ENCODE results near the gene FKTN.
"Not testable (repeated sequence)": the region's sequence is repeated elsewhere in the genome, so short reads cannot be mapped to it uniquely, and the experiment has no call there.

Gene FKTN

GRCh38 chr9:105557804-105558610 lies at the start of gene FKTN:
Gene FKTN, plus strand, starts transcription at chr9:105558131. Its CDS starts 16,902 bp downstream, at chr9:105575033.
- TF ChIP-seq ZFX (IDR thresholded peaks at IDR 0.05): no peak
- TF ChIP-seq, protein P1, sequence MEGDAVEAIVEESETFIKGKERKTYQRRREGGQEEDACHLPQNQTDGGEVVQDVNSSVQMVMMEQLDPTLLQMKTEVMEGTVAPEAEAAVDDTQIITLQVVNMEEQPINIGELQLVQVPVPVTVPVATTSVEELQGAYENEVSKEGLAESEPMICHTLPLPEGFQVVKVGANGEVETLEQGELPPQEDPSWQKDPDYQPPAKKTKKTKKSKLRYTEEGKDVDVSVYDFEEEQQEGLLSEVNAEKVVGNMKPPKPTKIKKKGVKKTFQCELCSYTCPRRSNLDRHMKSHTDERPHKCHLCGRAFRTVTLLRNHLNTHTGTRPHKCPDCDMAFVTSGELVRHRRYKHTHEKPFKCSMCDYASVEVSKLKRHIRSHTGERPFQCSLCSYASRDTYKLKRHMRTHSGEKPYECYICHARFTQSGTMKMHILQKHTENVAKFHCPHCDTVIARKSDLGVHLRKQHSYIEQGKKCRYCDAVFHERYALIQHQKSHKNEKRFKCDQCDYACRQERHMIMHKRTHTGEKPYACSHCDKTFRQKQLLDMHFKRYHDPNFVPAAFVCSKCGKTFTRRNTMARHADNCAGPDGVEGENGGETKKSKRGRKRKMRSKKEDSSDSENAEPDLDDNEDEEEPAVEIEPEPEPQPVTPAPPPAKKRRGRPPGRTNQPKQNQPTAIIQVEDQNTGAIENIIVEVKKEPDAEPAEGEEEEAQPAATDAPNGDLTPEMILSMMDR (conservative IDR thresholded peaks at IDR 0.05): no peak
- H3K27ac ChIP-seq: peak within 1 kb of the TSS; percentile 62

GRCh38 chr9:105508530-105508929 lies 49.4 kb upstream of the FKTN start:
- no peak overlapping the region for H3K27ac ChIP-seq
- TF ChIP-seq, protein P1 (conservative IDR thresholded peaks at IDR 0.05): no peak
- TF ChIP-seq ZFX (IDR thresholded peaks at IDR 0.05): no peak

- H3K27ac ChIP-seq: no peak overlapping the region
- TF ChIP-seq ZFX (IDR thresholded peaks at IDR 0.05): no peak
- TF ChIP-seq, protein P1 (conservative IDR thresholded peaks at IDR 0.05): no peak
Measured at GRCh38 chr9:105510024-105510423, 47.9 kb upstream of the FKTN start.

DNA sequence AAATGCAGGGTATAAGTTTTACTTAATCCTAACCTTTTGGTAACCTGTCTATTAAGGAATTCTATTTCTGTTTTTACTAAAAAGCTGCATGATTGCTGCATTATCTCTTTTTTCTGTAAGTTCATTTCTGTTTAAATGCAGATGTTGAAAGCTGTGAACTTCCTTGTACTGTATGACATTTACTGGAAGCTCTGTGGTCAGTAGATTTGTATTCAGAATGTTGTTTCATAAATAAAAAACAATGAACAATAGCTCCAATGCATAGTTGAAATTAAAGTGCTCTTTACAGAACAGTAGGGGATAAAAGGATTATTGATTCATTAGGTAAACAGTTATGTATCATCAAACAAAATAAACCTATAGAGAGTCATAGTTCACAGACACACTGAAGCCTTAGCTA lies 46.5 kb upstream of the FKTN start:
- TF ChIP-seq ZFX (IDR thresholded peaks at IDR 0.05): no peak
- TF ChIP-seq, protein P1 (conservative IDR thresholded peaks at IDR 0.05): no peak
- H3K27ac ChIP-seq: no peak overlapping the region

DNA sequence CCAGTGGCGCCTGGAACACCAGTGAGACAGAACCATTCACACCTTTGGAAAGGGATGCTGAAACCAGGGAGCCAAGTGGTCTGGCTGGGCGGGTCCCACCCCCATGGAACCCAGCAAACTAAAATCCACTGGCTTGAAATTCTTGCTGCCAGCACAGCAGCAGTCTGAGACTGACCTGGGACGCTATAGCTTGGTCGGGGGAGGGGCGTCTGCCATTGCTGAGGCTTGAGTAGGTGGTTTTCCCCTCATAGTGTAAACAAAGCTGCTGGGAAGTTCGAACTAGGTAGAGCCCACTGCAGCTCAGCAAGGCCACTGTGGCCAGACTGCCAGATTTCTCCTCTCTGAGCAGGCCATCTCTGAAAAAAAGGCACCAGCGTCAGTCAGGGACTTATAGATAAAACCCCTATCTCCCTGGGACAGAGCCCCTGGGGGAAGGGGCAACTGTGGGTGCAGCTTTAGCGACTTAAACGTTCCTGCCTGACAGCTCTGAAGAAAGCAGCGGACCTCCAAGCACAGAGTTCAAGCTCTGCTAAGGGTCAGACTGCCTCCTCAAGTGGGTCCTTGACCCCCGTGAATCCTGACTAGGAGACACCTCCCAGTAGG lies 42.0 kb upstream of the FKTN start:
- H3K27ac ChIP-seq: no peak overlapping the region
- no peak for TF ChIP-seq ZFX (IDR thresholded peaks at IDR 0.05)
- TF ChIP-seq, protein P1 (conservative IDR thresholded peaks at IDR 0.05): no peak

DNA sequence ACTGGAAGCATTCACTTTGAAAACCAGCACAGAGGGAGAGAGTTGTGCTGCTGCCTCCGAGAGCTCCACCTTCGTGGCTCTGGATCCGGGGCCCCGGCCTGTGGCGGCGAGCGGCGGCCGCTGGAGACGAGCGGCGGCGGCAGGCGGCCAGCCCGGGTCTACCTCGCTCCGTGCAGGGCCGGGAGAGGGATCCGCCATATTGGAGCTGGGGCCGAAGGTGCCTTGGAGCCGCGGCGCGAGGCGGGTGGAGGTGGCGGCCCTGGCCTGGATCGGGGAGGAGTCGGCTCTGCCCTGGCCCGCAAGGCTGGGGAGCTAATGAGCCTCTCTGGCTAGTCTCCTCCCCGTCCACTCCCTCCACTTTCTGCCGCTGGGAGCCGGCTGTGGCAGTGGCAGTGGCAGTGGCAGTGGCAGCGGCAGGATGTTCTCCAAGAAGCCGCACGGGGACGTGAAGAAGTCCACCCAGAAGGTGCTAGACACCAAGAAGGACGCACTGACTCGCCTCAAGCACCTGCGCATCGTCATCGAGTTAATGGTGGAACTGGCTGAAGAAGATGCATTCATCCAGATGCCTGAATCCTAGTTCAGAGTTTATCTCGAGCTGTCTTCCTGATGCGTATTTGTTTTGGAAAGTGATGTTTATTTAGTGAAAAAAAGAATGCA lies 38.1 kb upstream of the FKTN start:
- not testable (repeated sequence) for H3K27ac ChIP-seq

DNA sequence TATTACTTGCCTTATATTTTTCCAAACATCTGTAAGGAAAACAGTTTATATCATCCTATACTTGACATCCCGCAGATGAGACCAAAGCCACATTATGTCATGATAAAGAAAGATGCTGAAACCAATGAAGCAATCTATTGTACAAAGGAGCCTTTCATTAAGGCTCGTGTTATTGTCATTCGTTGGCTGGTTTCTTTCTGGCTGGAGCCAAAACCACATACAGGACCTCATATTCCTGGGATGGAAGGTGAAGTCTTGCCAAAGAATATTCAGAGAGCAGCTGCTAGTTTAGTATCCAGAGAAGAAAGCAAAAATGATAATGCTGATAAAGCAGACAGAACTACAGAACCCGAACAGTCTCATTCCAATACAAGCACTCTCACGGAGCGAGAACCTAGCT lies 36.9 kb upstream of the FKTN start:
- H3K27ac ChIP-seq: not testable (repeated sequence)

- not testable (repeated sequence) for H3K27ac ChIP-seq
Measured at GRCh38 chr9:105522618-105523385, 35.1 kb upstream of the FKTN start.

Measured in C4-2B (cell line).